ENCODE data around the gene SRP68.
"Not testable (repeated sequence)": the region's sequence is repeated elsewhere in the genome, so short reads cannot be mapped to it uniquely, and the experiment has no call there.

DNA sequence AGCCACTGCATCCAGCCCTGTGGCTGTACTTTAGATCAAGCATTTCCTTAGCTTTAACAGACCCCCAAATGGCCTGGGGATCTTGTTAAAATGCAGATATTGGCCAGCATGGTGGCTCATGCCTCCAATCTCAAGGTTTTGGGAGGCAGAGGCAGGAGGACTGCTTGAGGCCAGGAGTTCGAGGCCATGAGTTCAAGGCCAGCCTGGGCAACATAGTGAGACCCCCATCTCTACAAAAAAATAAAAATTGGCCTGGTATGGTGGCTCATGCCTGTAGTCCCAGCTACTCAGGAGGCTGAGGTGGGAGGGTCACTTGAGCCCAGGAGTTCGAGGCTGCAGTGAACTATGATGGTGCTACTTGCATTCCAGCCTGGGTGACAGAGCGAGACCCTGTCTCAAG is 29.4 kb downstream of the SRP68 start:
- TF ChIP-seq, protein P1, sequence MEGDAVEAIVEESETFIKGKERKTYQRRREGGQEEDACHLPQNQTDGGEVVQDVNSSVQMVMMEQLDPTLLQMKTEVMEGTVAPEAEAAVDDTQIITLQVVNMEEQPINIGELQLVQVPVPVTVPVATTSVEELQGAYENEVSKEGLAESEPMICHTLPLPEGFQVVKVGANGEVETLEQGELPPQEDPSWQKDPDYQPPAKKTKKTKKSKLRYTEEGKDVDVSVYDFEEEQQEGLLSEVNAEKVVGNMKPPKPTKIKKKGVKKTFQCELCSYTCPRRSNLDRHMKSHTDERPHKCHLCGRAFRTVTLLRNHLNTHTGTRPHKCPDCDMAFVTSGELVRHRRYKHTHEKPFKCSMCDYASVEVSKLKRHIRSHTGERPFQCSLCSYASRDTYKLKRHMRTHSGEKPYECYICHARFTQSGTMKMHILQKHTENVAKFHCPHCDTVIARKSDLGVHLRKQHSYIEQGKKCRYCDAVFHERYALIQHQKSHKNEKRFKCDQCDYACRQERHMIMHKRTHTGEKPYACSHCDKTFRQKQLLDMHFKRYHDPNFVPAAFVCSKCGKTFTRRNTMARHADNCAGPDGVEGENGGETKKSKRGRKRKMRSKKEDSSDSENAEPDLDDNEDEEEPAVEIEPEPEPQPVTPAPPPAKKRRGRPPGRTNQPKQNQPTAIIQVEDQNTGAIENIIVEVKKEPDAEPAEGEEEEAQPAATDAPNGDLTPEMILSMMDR (conservative IDR thresholded peaks at IDR 0.05; ENCODE audit: low read depth, low read length): not testable (repeated sequence)
- not testable (repeated sequence) for TF ChIP-seq POLR2A (IDR thresholded peaks at IDR 0.05; ENCODE audit: low read depth, low read length); CEBPB (IDR thresholded peaks at IDR 0.05; ENCODE audit: low read depth, low read length); FOS (IDR thresholded peaks at IDR 0.05; ENCODE audit: low read depth, low read length); MAFK (IDR thresholded peaks at IDR 0.05; ENCODE audit: low read depth, low read length); BHLHE40 (IDR thresholded peaks at IDR 0.05; ENCODE audit: low read depth, low read length); SMC3 (IDR thresholded peaks at IDR 0.05; ENCODE audit: low read depth, low read length); RAD21 (IDR thresholded peaks at IDR 0.05; ENCODE audit: low read length); RCOR1 (IDR thresholded peaks at IDR 0.05; ENCODE audit: insufficient replicate concordance, low read length); RFX5 (IDR thresholded peaks at IDR 0.05; ENCODE audit: low read depth, low read length); MAZ (IDR thresholded peaks at IDR 0.05; ENCODE audit: borderline replicate concordance, low read depth, low read length)
- TF ChIP-seq, protein P2, sequence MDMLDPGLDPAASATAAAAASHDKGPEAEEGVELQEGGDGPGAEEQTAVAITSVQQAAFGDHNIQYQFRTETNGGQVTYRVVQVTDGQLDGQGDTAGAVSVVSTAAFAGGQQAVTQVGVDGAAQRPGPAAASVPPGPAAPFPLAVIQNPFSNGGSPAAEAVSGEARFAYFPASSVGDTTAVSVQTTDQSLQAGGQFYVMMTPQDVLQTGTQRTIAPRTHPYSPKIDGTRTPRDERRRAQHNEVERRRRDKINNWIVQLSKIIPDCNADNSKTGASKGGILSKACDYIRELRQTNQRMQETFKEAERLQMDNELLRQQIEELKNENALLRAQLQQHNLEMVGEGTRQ (IDR thresholded peaks at IDR 0.05; ENCODE audit: low read depth, low read length): not testable (repeated sequence)
- TF ChIP-seq, protein P3, sequence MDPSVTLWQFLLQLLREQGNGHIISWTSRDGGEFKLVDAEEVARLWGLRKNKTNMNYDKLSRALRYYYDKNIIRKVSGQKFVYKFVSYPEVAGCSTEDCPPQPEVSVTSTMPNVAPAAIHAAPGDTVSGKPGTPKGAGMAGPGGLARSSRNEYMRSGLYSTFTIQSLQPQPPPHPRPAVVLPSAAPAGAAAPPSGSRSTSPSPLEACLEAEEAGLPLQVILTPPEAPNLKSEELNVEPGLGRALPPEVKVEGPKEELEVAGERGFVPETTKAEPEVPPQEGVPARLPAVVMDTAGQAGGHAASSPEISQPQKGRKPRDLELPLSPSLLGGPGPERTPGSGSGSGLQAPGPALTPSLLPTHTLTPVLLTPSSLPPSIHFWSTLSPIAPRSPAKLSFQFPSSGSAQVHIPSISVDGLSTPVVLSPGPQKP (IDR thresholded peaks at IDR 0.05; ENCODE audit: borderline replicate concordance, low read depth, low read length): not testable (repeated sequence)

Data from IMR-90 (cell line).